ENCODE data around the gene LBX2.
"Not testable (repeated sequence)": the region's sequence is repeated elsewhere in the genome, so short reads cannot be mapped to it uniquely, and the experiment has no call there.

LBX2 gene

GRCh38 chr2:74481961-74482800 is 17.2 kb downstream of the LBX2 start:
- no peak for FAIRE-seq

GRCh38 chr2:74481431-74481830 is 18.0 kb downstream of the LBX2 start:
- no peak for FAIRE-seq

DNA sequence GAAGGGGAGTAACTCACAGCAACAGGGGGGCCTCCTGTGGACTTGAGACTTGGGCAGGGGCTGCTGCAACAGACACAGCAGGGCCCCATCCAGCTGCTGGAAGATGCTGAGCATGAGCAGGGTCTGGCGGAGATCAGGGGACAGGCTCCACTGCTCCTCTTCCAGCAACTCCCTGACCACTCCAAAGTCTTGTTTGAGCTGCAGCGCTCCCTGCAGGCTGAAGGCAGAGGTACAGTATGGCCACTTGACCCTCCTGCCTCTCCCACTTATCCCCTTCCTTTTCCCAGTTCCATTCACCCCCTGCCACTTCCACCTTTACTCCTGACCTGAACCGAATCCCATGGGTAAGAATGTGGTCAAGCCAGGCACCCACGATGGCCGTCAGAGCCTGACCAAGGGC is 24.5 kb downstream of the LBX2 start:
- no peak for FAIRE-seq

DNA sequence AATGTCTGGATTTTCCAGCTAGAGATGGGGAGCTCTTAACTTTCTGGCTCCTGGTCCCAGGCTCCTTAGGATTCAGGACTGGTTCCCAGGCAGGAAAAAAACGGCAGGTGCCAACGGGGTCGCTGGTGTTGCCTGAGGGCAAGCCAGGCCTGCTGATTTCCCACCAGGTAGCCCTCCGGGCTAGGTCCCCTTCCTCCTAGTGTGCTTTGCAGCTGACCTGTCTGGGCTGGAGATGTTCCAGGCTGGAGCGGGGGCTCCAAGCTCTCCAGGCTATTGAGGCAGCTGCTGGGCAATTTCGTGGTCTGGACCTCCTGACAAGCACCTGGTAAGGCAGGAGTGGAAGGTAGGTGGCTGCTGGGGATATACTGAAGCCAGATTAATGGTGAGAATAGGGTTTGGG is 24.9 kb downstream of the LBX2 start:
- no peak for FAIRE-seq

DNA sequence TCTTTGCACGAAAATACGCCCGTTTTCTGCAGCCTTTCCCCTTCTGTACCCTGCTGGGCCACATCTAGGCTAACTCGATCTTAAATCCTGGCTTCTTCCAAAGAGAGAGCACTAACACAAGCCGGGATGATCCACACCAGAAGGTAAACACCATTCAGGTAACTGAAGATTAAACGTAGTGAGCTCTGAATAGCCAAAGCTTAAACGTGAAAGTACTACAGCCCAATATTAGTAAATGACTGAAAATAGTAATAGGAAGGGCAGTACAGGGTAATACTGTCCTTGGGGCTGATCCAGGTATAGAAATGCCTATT is 26.5 kb downstream of the LBX2 start:
- FAIRE-seq, result no peak

DNA sequence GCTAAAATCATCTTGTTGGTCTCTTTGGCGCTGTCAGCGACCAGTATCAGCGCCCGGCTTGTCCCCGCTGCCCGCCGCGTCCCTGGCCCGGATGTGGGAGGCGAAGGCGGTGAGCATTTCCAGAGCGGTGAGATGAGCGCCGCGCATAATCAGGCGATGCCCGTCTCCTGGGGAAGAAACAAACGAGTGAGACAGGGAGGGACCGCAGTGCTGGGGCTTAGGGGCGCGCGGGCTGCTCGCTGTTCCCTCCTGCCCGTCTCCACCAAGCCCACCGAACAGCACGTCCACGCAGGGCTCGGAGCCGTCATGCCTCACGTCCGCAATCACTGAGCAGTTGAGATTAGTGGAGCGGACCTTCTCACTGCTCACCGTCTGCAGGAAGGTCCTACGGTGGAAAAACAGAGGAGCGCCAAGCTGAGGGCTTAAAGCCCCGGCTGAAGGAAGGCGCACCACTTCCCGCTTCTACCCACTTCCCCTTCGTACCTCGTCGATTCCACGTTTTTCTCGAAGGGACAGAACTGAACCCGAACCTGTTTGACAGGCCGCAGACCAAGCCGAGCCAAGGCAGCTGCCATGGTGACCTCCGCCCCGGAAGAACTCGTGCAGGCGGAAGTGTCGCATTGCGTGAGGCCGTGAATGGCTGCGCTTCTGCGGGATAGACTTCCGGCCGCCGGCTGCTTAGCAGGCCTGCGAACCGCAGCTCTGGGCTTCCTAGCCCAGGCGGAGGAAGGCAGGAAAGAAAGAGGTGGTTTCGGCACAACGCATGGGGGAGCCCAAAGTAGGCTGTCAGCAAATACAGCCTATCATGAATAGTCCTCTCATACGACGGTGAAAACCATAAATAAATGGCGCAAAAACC is 27.1 kb downstream of the LBX2 start, which contains the start of gene MRPL53:
Gene MRPL53, minus strand, starts transcription at position 595 of the 859 bp plus-strand sequence. Its CDS starts 20 bp downstream, at position 575.
- no peak for FAIRE-seq

DNA sequence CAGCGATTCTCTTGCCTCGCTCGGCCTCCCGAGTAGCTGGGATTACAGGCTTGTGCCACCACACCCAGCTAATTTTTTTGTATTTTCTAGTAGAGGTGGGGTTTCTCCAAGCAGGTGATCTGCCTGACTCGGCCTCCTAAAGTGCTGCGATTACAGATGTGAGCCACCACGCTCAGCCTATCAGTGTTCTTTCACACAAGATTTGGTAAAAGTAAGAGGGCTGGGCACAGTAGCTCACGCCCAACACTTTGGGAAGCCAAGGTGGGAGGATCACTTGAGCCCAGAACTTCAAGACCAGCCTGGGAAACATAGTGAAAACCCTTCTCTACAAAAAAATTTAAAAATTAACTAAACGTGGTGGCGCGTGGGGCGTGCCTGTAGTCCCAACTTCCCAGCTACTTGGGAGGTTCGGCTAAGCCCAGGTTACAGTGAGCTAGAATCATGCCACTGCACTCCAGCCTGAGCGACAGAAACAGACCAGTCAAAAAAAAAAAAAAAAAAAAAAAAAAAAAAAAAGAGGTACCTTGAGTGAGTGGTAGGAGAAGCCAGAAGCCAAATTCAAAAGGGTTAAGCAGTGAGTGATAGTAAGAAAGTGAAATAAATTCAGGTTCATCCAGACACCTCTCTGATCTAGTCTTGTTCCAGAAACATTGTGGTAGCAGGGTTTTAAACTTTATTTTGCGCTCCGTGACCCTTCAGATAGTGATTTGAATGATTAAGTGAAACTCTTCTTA is 27.9 kb downstream of the LBX2 start:
- no peak for FAIRE-seq

DNA sequence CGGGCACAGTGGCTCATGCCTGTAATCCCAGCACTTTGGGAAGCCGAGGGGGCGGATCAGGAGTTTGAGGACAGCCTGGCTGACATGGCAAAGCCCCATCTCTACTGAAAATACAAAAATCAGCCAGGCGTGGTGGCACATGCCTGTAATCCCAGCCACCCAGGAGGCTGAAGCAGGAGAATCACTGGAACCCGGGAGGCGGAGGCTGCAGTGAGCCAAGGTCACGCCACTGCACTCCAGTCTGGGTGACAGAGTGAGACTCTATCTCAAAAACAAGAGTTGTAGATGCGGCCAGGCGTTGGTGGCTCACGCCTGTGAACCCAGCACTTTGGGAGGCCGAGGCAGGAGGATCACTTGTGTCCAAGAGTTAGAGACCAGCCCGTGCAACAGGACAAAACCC is 28.7 kb downstream of the LBX2 start:
- not testable (repeated sequence) for FAIRE-seq

GRCh38 chr2:74464406-74464805 is 35.0 kb downstream of the LBX2 start:
- FAIRE-seq, result no peak

DNA sequence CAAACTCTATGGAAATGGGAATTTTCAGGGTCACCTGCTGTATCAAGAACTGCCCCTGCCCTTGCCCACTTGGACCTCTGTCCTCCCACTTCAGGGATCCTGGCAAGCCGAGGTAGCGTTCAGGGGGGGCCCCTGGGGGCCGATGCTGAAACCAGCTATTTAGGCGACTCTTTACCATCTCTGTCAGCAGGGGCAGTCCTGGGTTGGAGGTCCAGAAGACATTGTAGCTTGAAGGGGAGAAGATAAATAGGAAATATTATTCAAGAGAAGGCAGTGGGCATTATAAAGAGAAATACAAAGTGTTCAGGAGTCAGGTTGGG is 36.7 kb downstream of the LBX2 start:
- no peak for FAIRE-seq

GRCh38 chr2:74462054-74462785 is 37.2 kb downstream of the LBX2 start:
- no peak for FAIRE-seq

- no peak for FAIRE-seq
Observed at GRCh38 chr2:74461187-74462053, 38.0 kb downstream of the LBX2 start.

DNA sequence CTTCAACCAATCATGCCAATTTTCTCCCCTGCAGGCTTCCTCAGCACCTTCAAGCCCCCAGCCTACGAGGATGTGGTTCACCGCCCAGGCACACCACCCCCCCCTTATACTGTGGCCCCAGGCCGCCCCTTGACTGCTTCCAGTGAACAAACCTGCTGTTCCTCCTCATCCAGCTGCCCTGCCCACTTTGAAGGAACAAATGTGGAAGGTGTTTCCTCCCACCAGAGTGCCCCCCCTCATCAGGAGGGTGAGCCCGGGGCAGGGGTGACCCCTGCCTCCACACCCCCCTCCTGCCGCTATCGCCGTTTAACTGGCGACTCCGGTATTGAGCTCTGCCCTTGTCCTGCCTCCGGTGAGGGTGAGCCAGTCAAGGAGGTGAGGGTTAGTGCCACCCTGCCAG is 39.2 kb downstream of the LBX2 start:
- not testable (repeated sequence) for FAIRE-seq

DNA sequence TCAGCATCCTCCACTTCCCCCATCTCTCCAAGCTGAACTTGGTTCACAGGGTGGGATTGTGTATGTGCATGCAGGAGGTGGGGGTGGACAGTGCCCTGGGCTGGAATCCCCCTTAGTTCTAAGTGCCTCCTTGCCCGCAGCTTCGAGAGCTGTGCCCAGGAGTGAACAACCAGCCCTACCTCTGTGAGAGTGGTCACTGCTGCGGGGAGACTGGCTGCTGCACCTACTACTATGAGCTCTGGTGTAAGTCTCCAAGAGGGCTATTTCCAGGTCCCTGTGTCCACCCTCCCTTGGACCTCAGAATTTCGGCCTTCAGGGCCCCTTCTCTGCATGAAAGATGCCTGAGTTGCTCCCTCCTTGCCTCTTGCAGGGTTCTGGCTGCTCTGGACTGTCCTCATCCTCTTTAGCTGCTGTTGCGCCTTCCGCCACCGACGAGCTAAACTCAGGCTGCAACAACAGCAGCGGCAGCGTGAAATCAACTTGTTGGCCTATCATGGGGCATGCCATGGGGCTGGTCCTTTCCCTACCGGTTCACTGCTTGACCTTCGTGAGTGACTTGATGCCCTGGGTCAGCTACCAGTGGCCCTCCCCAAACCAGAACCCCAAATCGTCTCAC is 39.8 kb downstream of the LBX2 start:
- not testable (repeated sequence) for FAIRE-seq

DNA sequence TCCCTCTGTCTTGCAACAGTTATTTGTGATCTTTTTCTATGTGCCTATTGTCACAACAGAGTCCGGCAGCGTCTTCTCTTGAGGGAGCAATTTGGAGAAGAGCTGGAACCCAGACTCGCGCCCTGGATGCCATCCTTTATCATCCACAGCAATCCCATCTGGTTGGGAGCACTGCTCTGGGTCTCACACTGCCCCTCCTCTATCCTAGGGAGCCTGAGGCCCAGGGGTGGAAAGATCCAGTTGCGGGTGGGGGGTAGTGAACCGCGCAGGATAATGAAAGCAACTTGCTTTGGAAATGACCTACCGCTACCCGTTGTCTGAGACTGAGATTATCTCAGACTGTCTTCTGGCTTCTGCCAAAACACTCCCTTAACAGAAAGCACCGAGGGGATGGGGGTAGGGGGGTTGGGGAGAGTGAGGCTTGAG is 40.5 kb downstream of the LBX2 start:
- no peak for FAIRE-seq

DNA sequence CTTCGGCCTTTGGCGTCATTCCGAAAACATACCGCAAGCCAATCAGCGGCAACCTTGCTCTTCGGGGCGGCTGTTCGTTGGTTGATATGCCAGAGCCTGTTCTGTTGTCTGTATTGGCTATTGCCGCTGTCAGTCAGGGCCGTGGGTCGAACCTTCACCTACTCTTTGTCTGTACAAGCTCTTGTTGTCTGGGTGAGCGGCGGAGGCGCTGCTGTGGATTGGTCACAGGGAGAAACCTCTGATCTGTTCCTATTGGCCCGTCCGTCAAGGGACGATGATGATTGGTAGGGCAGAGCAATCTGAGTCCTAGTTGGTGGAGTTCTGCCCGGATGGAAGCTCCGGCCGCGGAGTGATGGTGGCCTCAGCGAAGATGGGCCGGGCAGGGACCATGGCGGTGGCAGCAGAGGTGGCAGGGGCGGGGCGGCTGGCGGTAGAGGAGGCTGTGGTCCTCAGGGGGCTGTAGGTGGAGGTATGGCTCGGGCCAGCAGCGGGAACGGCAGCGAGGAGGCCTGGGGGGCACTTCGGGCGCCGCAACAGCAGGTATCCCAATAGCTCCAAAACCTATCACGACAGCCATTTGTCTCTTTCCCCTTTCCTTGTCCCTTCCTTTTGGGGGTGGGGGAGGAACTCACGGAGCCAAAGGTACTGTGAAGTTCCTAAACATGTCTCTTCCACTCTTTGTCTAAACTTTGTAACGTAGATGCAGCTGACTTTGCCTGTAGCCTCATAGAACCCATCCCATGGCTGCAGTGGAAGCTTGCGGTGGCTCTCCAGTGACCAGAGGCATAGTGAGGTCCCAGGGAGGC is 41.1 kb downstream of the LBX2 start, which contains the start of gene WBP1:
Gene WBP1, plus strand, starts transcription at position 307 of the 806 bp plus-strand sequence. Its CDS starts 165 bp downstream, at position 472.
- peak; percentile 99 for FAIRE-seq

GRCh38 chr2:74457549-74458131 is 41.8 kb downstream of the LBX2 start:
- FAIRE-seq, result no peak

DNA sequence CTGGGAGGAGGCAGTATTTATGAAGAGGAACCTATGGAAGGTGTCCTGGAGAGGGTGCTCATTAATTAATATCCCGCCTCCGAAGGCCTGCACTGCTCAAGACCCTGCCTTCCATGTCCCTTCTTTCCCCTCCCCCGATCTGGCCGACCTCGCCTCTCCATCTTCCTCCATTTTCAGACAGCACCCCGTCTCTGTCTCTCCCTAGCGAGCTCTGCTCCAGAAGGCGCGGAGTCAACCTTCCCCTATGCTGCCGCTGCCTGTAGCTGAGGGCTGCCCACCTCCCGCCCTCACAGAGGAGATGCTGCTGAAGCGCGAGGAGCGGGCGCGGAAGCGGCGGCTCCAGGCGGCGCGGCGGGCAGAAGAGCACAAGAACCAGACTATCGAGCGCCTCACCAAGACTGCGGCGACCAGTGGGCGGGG is 42.3 kb downstream of the LBX2 start:
- FAIRE-seq, result no peak

DNA sequence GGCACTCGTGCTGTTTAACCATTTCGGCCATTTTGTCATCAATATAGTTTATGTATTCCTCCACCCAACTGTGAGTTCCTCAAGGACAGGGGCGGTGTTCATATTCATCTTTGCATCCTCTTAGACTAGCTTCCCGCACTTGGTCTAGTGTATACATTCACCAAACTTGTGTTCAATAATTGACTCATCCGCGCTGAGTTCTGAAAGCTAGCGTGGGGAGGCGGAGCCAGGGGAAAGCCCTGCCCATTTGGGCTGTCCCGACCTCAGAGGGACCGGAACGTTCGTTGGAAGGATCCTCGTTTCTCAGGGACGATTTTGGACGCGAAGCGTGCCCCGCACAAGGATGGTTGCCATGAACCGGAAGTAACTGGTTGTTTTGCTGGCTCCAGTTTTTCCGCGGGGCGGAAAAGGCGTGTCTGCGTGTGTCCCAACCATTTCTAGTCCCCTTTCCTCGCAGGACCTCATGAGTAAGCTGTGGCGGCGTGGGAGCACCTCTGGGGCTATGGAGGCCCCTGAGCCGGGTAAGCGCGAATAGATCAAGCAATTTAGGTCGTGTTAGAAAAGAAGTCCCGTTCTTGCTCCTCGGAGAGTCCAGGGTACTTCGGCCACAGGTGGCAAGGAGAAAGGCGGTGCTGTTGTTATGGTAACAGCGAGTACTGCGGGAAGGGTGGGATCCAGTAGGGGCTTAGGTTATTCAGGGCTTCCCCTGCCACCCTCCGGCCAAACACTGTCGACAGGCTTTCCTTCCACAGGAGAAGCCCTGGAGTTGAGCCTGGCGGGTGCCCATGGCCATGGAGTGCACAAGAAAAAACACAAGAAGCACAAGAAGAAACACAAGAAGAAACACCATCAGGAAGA is 44.5 kb downstream of the LBX2 start, which contains the start of gene INO80B:
Gene INO80B, plus strand, starts transcription at position 434 of the 858 bp plus-strand sequence. Its CDS starts 30 bp downstream, at position 464.
- peak; percentile 94 for FAIRE-seq
